Transverse colon (tissue), 4 donors: ENCODE measurements around the gene FLT1. TPM values are rescaled to one million over a fixed set of nuclear protein-coding genes. Genes with fewer than 3 reads are reported as not detected.

ENCODE experiments used
- DNase-seq: peaks from one replicate; pipeline ENCODE4 v3.0.0-alpha.2; 2019
- H3K27ac ChIP-seq, 4 donors: fragments of 200-600 bp; sonication (generic); 2 replicates each; pipeline ENCODE4 v1.5.1; 2016 to 2018; ENCODE audit warnings: inconsistent platforms in 4 of 4
- H3K27me3 ChIP-seq: fragments of 200-600 bp; sonication (generic); 2 replicates; pipeline ENCODE4 v1.5.1; 2017; ENCODE audit warnings: inconsistent platforms
- H3K36me3 ChIP-seq, 4 donors: fragments of 200-600 bp; sonication (generic); 2 replicates each; pipeline ENCODE4 v1.5.1; 2017 to 2019; ENCODE audit warnings: inconsistent platforms in 4 of 4
- H3K4me1 ChIP-seq, 4 donors: fragments of 200-600 bp; sonication (generic); 2 replicates each; pipeline ENCODE4 v1.5.1; 2017 to 2020; ENCODE audit warnings: inconsistent platforms in 4 of 4
- H3K4me3 ChIP-seq, 4 donors: fragments of 200-600 bp; sonication (generic); 1 replicate in 1 of 4; 2 replicates in 3 of 4; pipeline versions ENCODE4 v1.5.1 to v1.6.1; 2017 to 2019; ENCODE audit warnings: inconsistent platforms in 4 of 4
- H3K9me3 ChIP-seq, 2 donors: fragments of 200-600 bp; sonication (generic); 2 replicates each; pipeline ENCODE4 v1.5.1; 2017 to 2019; ENCODE audit warnings: inconsistent platforms in 2 of 2
- EP300 ChIP-seq: sonication (generic); formaldehyde crosslinking; IDR thresholded peaks from one replicate; pipeline ENCODE4 v1.6.1; 2017; ENCODE audit warnings: antibody characterized with exemption, low read depth
- POLR2A ChIP-seq: fragments of 450-650 bp; IDR thresholded peaks from one replicate; pipeline ENCODE4 v1.6.1; 2016; ENCODE audit warnings: antibody characterized with exemption, mild to moderate bottlenecking, moderate library complexity
- POLR2AphosphoS5 ChIP-seq, 3 donors: sonication (generic); formaldehyde crosslinking; IDR thresholded peaks; one replicate each; pipeline ENCODE4 v1.6.1; 2016; ENCODE audit warnings: antibody characterized with exemption in 3 of 3
- WGBS, 2 donors: methylation state at CpG; one replicate each; pipeline ENCODE4 v1.1.5; 2018; ENCODE audit warnings: low coverage in 1 of 2; 5-methylcytosine and 5-hydroxymethylcytosine counted together
- in situ Hi-C, 4 donors: fragments of 200-750 bp; cut with MboI; loops; one replicate each; pipeline versions ENCODE4 v1.15.0 to v1.15.1; 2017; ENCODE audit warnings: low sequenced_read_pairs in 3 of 4, low pct_ligation_motif_present in 1 of 4, low pct_unique_long_range_greater_than_20kb in 1 of 4
- intact Hi-C: fragments of 100-400 bp; cut with DNase I; formaldehyde crosslinking; loops from one replicate; pipeline ENCODE4 v1.15.1; 2023; ENCODE audit warnings: low total_unique reads
- total RNA-seq, 4 donors: library from RNA; depleted of rRNA; stranded (reverse); fragments of >200 nt; gene quantifications; one replicate each; pipeline ENCODE4 v1.1.0, GENCODE V29; 2016
- TF ChIP-seq, protein P1 (sequence below), 5 experiments: fragments of 200-600 bp in 3 of 5; fragments of 450-650 bp in 2 of 5; sonication (generic) in 3 of 5; IDR thresholded peaks; 1 replicate in 2 of 5; 2 replicates in 3 of 5; pipeline ENCODE4 v1.5.1; 2016 to 2017; ENCODE audit warnings: antibody characterized with exemption in 5 of 5, inconsistent platforms in 3 of 5, mild to moderate bottlenecking in 2 of 5, moderate library complexity in 1 of 5

The FLT1 gene
- total RNA-seq, 4 donors from 2014 or later = 2.6 to 8.4 (median 3.5) TPM

DNA sequence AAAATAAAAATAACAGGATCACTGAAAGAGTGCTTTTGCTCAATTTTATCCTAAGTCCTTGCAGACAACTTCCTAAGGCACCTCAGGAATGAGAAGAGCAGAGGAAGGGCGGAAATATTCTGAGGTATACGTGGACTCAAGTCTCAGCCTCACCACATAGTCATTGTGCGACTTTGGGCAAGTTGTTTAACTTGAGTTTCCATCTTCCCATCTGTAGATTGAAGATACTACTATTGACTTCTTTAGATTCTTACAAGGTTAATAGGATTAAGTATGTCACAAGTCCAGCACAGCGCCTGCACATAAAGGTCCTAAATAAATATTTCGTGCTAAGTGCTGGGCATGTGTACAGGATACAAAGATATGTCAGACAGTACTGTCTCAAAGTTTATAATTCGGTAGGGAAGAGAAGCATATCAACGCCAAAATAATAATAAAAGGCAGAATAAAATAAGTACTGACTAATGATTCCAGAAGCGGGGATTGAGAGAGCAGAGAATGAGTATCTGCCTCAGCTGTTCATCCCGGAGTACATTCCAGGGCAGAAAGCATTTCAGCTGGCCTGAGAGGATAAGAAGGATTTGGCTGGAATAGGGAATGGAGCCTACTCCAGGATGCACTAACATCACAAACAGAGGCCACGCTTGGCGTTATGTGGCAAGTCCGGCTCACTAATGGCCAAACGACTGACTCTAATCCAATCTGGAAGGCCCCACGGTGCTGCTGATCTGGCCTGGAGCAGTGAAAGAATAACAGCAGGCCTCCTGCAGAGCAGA, 139.7 kb downstream of the FLT1 start:
- Histone ChIP-seq H3K27ac (no peak overlapping the region), H3K36me3 (no peaks in the 10 kb centered on the region), H3K9me3 (no peaks in the 10 kb centered on the region), H3K27me3 (no peaks in the 10 kb centered on the region), H3K4me1 (peaks cover 0 to 3% (median 0%) of the 10 kb centered on the region in 4 donors), H3K4me3 (no peak overlapping the region)
- WGBS, 2 donors = 83 to 93% methylated on average over 8 to 14 of the region's 14 CpGs
- DNase-seq = no peak
- in situ Hi-C loops (no loop called here), intact Hi-C loops (no loop called here)
- TF ChIP-seq, protein P1, sequence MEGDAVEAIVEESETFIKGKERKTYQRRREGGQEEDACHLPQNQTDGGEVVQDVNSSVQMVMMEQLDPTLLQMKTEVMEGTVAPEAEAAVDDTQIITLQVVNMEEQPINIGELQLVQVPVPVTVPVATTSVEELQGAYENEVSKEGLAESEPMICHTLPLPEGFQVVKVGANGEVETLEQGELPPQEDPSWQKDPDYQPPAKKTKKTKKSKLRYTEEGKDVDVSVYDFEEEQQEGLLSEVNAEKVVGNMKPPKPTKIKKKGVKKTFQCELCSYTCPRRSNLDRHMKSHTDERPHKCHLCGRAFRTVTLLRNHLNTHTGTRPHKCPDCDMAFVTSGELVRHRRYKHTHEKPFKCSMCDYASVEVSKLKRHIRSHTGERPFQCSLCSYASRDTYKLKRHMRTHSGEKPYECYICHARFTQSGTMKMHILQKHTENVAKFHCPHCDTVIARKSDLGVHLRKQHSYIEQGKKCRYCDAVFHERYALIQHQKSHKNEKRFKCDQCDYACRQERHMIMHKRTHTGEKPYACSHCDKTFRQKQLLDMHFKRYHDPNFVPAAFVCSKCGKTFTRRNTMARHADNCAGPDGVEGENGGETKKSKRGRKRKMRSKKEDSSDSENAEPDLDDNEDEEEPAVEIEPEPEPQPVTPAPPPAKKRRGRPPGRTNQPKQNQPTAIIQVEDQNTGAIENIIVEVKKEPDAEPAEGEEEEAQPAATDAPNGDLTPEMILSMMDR (IDR thresholded peaks at IDR 0.05) = no peak
- TF ChIP-seq POLR2AphosphoS5 (IDR thresholded peaks at IDR 0.05) (no peak), POLR2A (no peak), EP300 (no peak)

DNA sequence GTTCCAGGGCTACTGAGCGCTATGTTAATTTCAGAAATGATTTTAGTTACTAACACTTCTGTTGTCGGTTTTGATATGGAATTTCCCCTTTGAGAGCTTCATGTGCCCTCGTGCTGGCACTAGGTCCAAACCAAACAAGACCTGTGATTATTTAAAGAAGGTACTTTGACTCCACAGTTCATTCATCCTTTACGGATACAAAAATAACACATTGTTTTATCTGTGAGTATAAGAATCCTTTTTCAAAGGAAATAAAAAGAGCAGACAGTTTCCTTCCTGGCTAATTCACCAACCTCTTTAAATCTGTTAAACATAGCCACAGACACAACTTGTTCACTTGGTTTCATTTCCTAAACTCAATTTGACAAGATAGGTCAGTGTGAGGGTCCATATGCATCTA, 141.2 kb downstream of the FLT1 start:
- Histone ChIP-seq H3K27me3 (no peaks in the 10 kb centered on the region), H3K4me3 (no peak overlapping the region), H3K4me1 (peaks cover 0 to 3% (median 0%) of the 10 kb centered on the region in 4 donors), H3K36me3 (no peaks in the 10 kb centered on the region), H3K27ac (no peak overlapping the region), H3K9me3 (no peaks in the 10 kb centered on the region)
- TF ChIP-seq, protein P1 (IDR thresholded peaks at IDR 0.05) = no peak
- no peak for TF ChIP-seq POLR2AphosphoS5 (IDR thresholded peaks at IDR 0.05)
- TF ChIP-seq POLR2A = no peak
- TF ChIP-seq EP300 = no peak
- WGBS, 2 donors = 76 to 88% methylated on average over 4 of the region's 4 CpGs
- intact Hi-C loops = no loop called here
- in situ Hi-C loops = no loop called here
- no peak for DNase-seq

GRCh38 chr13:28349907-28350654, 144.8 kb downstream of the FLT1 start:
- no peaks in the 10 kb centered on the region for H3K9me3 ChIP-seq
- no peaks in the 10 kb centered on the region for H3K36me3 ChIP-seq
- in situ Hi-C loops (loop anchor here in 2 of 4 donors (25.0 kb wide), 2 partner anchors 287 to 437 kb away; no protein-coding TSS in a partner anchor), intact Hi-C loops (no loop called here)
- H3K27ac ChIP-seq = no peak overlapping the region
- H3K27me3 ChIP-seq = peaks cover 1% of the 10 kb centered on the region
- no peak for DNase-seq
- WGBS, 2 donors = 77 to 91% methylated on average over 4 to 8 of the region's 8 CpGs
- no peaks in the 10 kb centered on the region for H3K4me1 ChIP-seq
- no peak for TF ChIP-seq POLR2A
- no peak for TF ChIP-seq EP300
- no peak for TF ChIP-seq POLR2AphosphoS5 (IDR thresholded peaks at IDR 0.05)
- TF ChIP-seq, protein P1 (IDR thresholded peaks at IDR 0.05) = no peak
- no peak overlapping the region for H3K4me3 ChIP-seq

- H3K4me1 ChIP-seq = no peaks in the 10 kb centered on the region
- in situ Hi-C loops (loop anchor here in 2 of 4 donors (25.0 kb wide), 2 partner anchors 288 to 438 kb away; no protein-coding TSS in a partner anchor), intact Hi-C loops (no loop called here)
- no peak overlapping the region for H3K4me3 ChIP-seq
- H3K36me3 ChIP-seq = no peaks in the 10 kb centered on the region
- no peak overlapping the region for H3K27ac ChIP-seq
- no peak for DNase-seq
- TF ChIP-seq EP300 = no peak
- TF ChIP-seq POLR2A = no peak
- TF ChIP-seq POLR2AphosphoS5 (IDR thresholded peaks at IDR 0.05) = no peak
- TF ChIP-seq, protein P1 (IDR thresholded peaks at IDR 0.05) = no peak
- H3K9me3 ChIP-seq = no peaks in the 10 kb centered on the region
- peaks cover 4% of the 10 kb centered on the region for H3K27me3 ChIP-seq
- WGBS, 2 donors = 88% methylated on average over 6 of the region's 6 CpGs; no CpG with 5 or more reads in 1 of the 2 donors
These were observed 145.6 kb downstream of the FLT1 start for GRCh38 chr13:28349371-28349770.
